Fibroblast of skin of abdomen (primary cell): ENCODE measurements around the gene VEPH1.

Source experiments
- DNase-seq: peaks from one replicate; pipeline ENCODE4 v3.0.0-alpha.2; 2013

Gene VEPH1

DNA sequence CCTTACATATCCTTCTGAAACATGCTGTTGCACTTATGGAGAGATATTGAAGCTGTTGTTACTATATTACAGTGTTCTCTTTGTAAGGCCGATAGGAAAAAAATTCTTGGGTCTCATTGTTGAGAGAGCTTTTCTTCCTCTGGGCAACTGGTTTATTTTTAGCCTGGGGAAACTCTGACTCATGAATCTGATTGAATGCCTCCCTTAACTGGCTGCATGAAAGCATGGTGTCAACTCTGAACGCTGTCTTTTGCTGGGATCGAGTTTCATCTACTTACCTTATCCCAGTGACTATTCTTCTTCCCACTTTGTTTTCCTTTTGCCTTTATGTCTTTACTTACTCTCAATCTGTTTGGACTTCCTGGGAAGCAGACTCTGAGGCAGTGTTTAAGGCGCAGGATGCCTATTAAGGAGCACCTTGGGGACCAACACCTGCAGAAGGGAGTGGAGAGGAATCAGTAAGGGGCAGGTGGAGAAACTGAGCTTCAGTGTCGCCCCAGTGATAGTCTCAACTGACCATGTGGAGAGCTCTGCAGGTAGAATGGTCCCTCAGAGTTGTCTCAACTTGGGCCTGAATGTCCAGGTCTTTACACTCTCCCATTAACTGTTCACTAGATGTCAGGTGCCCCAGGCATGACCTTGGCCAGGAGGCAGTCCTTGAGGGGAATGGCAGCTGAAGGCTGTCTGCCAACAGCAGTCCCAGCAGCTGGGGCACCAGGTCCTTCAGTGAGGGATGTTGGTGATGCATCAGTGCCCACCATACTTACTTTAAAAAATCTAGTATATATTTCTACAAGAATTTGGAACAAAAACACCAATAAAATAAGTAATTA is 254.4 kb downstream of the VEPH1 start:
- DNase-seq: peak; percentile 88

DNA sequence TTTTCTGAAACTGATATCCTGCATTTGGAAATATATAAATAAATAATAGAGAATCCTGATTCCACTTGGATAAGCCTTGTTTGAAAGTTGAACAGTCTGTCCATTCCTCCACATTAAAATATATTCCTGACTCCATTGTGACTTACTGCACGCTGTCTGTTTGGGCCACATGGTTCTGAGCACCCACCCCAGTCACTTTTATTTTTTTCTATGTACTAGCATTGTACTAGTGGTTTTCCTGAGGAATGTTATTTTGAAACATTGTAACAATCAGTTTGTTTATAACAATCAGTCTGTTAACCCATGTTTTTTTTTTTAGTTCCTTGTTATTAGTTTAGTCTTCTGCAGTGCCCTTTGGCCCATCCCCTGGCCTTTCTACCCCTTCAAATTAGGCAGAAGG is 255.8 kb downstream of the VEPH1 start:
- DNase-seq: no peak

DNA sequence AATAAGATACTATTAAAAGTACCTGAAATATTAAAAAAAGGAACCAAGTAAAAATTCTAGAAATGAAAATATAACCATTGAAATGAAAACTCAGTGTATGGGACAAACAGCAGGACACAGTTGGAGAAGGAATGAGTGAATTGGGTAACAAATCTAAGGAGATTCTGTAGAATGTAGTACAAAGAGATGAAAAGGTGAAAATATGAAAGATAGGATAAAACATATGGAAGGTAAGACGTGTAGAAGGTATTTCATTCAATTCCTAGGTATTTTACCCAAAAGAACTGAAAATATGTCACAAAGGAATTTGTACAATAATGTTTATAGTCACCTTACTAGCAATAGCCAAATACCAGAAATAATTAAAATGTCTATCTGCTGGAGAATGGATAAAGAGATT is 260.4 kb downstream of the VEPH1 start:
- DNase-seq: no peak

DNA sequence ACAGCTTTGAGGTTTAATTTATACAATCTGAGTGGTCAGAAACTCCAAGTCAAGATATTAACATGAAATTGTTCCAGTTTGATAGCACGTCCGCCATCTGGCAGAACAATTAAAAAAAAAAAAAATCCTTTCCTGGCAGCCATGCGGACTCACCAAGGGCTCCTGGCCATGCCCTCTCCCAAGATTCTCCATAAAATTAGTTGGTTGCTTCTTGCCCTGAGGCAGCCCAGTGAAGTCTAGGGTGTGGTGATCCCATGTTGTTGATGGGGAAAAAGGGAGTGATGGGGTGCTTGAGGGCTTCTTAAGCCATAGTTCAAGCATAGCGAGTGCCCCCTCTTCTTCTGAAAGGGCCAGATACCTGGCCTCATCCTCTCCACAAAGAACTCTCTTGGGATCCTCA is 261.6 kb downstream of the VEPH1 start:
- no peak for DNase-seq

DNA sequence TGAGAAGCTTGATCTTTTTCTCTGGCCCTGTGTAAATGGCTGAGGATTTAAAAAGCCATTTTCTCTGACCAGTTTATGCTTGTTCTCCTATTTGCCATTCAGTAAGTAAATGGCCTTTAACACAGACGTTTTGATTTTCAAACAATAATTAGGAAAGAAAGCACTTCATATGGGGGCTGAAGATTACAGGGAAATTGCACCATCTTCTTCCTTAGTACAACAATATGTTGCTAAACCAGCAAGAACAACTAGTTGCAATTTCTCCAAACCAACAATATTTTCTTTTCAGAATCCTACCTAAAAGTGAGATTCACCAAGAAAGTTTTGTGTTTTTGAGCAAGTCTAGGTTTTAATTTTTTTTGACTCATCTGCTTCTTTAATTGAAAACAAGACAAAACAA is 262.8 kb downstream of the VEPH1 start:
- no peak for DNase-seq

DNA sequence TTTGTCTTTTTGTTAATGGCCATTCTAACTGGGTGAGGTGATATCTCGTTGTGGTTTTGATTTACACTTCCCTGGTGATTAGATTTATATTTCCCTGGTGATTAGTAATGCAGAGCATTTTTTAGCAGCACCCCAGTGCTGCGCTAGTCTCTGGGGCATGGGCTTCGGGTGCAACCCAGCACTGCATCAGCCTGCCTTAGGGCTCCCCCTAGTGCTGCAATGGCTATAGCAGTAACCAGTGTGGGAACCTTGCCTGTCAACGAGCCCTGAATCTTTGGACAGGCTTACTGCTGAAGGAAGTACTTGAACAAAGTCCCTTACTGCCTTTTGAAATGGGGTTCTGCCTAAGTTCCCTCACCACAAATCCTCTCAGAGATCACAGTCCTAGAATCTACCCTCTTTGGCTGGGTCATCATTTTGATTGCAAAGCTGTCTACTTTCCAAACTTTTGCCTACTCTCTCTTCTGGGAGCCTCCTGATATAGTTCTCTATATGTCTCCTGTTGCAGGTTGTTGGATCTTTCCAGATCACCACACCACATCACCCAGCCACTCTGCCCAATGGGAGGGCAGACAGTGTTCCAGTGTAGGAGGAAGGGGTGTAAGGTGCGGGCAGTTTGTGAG is 264.0 kb downstream of the VEPH1 start:
- peak; percentile 51 for DNase-seq

DNA sequence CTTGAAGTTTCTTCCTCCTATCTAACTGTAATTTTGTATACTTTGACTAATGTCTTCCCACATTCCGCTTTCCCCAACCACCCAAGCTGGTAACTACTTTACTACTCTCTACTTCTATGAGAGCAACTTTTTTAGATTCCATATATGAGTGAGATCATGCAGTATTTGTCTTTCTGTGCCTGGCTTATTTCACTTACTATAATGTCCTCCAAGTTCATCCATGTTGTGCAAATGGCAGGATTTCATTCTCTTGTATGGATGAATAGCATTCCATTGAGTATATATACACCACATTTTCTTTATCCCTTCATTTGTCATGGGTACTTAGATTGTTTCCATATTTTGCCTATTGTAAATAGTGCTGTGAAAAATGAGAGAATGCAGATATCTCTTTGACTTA is 264.8 kb downstream of the VEPH1 start:
- peak; percentile 63 for DNase-seq

DNA sequence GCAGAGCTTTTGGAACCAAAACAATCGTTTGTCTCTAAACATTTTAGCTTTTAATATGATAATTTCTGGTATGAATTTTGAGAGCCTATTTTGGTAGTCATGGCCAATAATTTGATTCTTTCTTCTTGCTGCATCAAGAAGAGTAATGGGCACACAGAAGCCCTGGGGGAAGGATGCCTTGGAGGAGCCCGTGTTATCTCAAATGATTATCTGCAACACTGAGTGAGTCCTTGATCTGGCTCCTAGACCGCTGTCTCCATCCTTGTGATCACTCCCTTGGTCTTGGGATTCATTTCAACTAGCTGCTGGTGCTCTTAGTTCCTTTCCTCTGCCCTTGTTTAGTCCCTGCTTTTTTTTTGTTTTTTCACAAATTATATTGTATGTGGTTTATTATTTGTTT is 265.3 kb downstream of the VEPH1 start:
- no peak for DNase-seq

DNA sequence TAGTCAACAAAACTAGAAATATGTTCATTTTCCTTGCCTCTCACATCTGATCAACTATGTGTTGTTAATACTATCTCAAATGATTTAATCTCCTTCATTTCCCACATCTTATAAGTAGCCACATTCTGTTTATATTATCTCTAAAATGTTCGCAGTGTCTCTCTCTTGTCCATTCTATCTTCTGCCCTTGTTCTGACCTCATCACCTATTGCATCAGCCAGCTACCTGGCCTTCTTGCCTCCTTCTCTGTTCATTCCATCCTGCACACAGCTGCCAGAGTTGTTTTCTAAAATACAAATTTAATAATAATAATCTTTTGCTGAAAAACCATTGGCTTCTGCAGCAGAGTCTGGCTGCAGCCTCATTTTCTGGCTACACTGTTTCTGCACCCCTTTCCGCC is 267.9 kb downstream of the VEPH1 start:
- DNase-seq: no peak

DNA sequence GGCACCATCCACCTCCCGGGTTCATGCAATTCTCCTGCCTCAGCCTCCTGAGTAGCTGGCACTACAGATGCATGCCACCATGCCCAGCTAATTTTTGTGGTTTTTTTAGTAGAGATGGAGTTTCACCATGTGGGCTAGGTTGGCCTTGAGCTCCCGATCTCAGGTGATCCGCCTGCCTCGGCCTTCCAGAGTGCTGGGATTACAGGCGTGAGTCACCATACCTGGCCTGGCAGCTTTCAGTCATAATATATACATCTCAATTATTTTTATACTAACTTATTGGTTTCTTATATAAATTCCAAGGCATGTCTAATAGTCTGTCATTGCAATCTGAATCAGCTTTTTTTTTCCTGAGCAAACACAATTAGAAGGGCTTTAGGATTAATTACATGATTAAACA is 269.3 kb downstream of the VEPH1 start:
- no peak for DNase-seq

DNA sequence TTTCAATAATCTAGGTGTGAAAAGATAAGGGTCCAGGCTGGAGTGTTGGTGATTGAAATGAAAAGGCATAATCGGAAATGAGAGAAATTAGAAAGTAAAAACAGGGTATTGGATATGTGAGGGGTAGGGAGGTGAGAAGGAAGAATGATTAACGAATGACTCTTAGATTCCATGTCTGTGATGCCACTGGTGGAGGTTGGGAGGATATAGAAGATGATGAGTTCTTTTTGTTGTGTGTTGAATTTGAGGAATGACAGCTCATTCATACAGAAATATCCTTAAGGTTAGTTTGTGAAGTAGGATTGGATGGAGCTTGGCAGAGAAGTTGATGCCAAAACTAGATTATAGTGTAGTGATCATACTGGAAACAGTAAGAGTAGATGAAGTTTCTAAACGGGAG is 271.1 kb downstream of the VEPH1 start:
- no peak for DNase-seq

DNA sequence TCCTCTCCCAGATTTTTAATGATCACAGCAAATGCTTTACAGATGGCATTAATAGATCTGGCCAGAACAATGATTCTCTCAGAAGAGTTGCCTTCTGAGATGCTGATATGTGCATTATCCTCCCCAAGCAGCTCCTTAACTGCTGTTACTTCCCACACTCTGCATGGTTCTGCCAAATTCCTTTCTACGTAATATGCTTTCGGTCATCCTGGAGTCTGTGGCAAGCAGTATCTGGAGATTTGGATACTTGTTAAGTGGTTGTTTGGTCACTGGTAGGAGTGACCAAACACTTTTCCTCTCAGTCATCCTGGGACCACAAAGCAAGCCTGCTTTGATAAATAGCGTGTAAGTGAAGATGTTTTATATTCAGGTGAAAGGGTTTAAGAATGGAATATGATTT is 272.1 kb downstream of the VEPH1 start:
- DNase-seq: peak; percentile 53

DNA sequence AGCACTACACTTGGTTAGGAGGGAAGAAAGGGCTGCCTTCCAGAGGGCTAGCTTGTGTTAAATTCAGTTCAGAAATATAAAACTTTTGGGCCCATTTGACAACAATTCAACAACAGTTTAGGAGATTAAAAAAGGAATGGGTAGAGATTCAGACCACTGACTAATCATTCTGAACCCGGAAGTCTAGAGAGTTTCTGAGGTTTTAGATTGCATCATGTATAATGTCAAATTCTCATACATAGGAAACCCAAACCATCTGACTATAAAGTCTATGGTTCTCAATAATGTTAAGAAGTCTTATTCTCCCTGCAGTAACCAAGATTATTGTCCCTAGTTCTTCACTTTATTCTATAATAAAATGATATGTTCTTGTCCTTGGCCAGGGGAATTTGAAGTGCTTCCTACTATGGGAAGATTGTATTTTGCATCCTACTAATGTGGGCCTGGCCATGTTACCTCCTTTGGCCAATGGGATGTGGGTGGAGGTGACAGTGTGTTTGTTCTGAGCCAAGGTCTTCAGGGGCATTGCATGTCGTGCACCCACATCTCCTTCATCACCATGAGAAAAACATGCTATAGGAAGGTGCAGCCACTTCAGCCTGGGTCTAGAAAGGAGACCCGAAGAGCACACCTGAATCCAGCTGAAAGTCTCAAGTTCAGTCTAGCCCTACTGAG is 276.9 kb downstream of the VEPH1 start:
- DNase-seq: peak; percentile 65

DNA sequence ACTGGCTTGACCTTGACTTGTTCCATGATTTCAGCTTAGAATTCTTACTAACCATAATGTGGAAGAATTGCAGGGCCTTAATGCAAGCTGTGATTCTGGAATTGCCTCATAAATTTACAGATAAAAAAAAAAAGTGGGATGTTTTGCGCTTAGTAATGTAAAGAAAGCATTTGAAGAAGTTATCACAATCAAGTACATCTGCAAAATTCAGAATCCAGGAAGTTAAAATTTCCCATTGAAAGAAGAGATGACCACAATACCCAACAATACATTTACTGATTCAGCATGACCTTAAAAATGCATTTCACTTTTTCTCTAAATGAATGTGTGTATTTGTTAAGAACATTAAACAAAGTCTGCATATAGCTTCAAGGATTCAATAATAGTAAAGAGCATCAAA is 278.2 kb downstream of the VEPH1 start:
- DNase-seq: no peak

DNA sequence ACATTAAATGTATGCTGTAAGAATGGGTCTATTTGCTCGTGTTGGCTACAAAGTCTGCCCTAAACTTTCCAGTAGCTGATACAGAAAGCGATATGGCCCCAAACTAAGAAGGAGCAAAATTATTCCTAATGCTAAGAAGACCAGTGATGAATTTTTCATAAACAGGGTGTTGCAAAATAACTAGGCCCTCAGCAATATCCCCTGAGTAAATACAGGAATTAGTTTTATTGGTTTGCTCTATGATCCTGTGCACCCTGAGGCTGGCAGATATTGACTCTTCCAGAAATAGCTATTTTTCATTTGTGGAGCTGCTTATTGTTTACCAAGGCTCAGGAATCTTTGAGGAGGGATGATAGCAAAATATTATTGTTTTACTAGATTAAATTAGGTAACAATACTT is 282.3 kb downstream of the VEPH1 start:
- DNase-seq: no peak

DNA sequence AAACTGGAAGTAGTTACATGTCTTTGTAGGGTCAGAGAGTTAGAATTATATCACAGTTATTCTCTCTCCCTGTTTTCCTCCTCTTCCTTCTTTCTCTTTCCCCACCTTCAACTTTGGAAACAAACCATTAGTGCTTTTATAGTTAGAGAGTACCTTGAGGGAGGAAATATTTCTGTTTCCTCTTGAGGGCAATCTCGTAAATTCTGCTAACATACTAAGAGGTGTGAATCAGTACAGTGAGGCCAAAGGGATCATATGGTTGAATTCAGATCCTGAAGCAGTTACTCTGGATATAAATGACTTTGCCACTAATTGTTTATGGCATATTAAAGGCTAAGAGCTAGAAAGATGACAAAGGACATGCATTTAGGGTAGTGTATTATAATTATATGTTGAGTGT is 283.0 kb downstream of the VEPH1 start:
- DNase-seq: no peak

DNA sequence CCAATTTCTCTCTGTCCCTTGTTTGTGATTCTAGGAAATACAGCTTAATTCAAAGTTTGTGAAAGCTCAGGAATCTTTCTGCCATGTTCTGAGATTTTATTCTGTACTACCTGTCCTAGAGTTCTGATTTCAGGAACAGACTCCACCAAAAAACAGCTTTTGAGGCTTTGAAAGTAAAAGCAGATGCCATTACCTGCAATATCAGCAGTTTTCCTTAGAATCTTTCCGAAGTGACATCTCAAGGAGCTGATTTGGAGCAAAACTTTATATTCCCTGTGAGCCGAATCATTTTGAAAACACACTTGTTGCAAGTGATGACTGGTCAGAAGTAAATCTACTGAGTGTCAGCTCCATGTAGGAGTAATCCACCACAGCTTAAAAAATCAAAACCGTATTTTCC is 284.0 kb downstream of the VEPH1 start:
- no peak for DNase-seq
